AG10803 (cell line): ENCODE data around the gene PCDH18.

Experiments used
- DNase-seq: peaks from one replicate; pipeline ENCODE4 v3.0.0; 2010; ENCODE audit warnings: low read depth
- H3K4me3 ChIP-seq: 2 replicates; pipeline ENCODE4 v1.5.1; 2011; ENCODE audit warnings: mild to moderate bottlenecking, low read length, control low read depth
- TF ChIP-seq, protein P1 (sequence below): conservative IDR thresholded peaks from 2 replicates; pipeline ENCODE4 v1.5.1; 2011; ENCODE audit warnings: mild to moderate bottlenecking, low read length, control low read depth, inconsistent platforms

Gene PCDH18

DNA sequence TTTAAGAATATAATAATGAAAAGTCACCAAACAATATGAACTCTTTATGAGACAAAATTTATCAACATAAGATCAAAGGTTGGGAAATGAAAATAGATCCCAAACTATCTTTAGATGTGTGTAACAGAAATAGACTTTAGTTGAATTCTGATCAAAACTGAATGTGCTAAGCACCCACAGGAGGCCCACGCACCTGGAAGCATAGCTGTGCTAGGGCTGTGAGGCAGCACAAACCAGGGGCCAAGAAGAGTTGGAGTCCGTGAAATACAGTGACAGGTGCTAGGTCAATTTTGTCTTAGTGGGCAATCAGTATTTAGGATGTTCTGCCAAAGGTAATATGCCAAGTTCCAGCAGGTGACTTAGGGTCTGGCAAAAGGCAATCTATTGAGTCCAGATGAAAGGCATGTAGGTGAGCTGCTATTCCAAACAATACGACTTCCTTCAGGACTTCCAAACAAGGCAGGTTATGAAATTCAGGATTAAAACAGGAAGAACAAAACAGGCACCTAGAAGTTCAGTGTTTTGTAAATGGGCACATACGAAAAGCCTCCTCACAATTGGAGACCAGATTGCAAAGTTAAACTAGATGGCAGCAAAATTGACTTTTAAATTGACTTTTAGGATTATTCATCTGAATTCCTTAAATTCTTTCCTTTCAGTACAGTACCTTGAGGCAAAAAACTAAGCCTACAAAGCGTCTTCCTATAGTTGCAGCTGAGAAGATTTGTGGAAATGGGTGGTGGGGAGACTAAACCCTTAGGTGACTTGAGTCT, 4.7 kb upstream of the PCDH18 start:
- DNase-seq: no peak
- no peak overlapping the region for H3K4me3 ChIP-seq
- TF ChIP-seq, protein P1, sequence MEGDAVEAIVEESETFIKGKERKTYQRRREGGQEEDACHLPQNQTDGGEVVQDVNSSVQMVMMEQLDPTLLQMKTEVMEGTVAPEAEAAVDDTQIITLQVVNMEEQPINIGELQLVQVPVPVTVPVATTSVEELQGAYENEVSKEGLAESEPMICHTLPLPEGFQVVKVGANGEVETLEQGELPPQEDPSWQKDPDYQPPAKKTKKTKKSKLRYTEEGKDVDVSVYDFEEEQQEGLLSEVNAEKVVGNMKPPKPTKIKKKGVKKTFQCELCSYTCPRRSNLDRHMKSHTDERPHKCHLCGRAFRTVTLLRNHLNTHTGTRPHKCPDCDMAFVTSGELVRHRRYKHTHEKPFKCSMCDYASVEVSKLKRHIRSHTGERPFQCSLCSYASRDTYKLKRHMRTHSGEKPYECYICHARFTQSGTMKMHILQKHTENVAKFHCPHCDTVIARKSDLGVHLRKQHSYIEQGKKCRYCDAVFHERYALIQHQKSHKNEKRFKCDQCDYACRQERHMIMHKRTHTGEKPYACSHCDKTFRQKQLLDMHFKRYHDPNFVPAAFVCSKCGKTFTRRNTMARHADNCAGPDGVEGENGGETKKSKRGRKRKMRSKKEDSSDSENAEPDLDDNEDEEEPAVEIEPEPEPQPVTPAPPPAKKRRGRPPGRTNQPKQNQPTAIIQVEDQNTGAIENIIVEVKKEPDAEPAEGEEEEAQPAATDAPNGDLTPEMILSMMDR: no peak

DNA sequence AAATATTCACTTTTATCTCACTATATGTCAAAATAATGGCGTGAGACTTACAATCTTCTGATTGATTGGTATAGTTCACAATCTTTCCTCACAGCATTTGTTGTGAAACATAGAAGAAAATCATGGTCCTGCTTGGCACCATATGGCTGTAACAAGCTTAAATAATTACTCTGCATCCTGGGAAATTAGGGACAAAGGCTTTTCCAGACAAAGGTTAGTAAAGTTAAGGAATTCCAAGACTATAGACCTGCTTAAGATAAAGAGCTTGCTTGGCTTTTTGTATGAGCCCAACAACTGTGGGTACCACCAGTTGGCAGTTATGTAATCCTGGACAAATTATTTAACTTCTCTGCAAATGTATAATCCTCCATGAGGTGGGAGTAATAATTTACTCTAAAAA, 3.4 kb upstream of the PCDH18 start:
- H3K4me3 ChIP-seq: no peak overlapping the region
- TF ChIP-seq, protein P1: no peak
- no peak for DNase-seq

DNA sequence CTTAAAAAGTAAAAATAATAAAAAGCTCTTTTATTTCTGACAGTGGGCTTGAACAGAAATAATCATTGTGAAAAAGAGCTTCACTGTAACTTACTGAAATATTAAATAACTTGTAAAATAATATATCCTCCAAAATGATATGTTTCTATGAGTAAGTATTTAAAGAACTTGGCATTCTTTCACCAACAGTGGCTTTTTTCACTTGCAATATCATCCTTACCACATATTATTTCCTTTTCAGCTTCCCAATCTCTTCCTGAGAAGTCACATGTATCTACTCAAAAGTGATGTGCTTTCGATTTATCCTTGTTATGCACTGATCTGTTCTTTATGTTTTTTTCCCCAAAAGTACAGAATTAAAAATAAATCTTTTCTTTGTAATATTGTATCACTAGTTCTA, 2.2 kb upstream of the PCDH18 start:
- TF ChIP-seq, protein P1: no peak
- peak; percentile 62 for DNase-seq
- H3K4me3 ChIP-seq: no peak overlapping the region

DNA sequence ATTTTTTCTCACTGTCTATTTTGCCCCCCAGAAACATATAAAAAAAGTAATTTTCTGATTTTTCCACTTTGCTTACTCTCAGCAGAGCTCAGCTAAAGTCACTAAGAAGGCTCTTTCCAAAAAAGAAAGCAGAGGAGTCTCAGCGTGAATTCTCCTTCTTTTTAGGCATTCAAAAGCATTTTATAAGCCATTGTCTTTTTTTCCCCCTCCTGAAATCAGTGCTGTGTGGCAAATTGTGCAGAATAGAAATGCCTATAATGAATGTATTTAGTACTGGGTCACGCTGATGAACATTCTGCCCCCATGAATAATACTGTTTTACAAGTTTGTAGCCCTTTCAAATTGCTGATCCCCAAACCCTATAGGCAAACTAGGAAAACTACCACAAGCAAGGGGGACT, 1.6 kb upstream of the PCDH18 start:
- TF ChIP-seq, protein P1: no peak
- peak overlapping the region; percentile 90 for H3K4me3 ChIP-seq
- no peak for DNase-seq

DNA sequence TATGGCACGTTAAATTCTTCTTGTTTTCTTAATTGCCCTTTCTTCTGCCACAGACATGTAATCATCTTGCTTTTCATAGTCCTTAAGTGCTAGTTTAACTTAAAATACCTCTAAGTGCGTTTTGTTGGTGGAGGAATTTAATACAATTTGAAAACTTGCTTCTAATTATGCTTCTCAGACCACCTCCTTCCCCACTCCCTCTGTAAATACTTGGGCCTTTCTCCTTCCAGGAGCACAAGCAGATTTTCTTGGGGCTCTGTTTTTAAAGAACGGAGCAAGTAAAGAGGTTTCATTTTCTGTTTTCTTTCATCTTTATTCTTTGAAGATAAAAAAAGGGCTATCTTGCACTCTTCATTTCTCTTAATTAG, 559 bp upstream of the PCDH18 start:
- TF ChIP-seq, protein P1: no peak
- peak overlapping the region; percentile 90 for H3K4me3 ChIP-seq
- no peak for DNase-seq

DNA sequence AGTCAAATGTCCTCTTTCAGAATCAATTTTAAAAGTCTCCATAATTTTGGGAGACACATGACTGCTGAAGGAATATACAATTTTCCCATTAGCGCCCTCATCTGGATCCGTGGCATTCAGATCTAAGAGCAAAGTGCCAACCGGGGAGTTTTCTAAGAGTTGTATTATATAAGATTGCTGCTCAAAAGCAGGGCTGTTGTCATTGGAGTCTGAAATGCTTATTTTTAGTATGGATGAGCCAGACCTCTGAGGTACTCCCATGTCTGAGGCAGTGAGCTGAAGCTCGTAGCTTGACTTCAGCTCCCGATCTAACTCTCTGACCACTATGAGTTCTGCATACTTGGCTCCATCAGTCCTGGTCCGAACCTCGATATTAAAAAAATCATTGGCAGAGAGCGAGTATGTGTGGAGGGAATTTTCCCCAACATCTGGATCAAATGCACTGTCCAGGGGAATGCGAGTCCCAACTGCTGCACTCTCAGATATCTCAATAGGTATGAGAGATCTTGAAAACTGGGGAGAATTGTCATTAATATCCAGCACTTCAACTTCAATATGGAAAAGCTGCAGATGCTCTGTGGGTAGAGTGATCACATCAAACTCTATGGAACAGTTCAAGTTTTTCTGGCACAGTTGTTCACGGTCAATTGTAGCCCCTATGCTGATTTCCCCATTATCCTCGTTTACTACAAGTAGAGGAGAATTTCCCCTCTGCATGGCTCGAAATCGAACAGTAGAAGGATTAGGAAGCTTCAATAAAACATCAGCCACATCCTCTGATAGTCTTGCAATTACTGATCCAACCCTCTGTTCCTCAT, 917 bp downstream of the PCDH18 start:
- DNase-seq: peak; percentile 68
- H3K4me3 ChIP-seq: peak overlapping the region; percentile 90
- TF ChIP-seq, protein P1: peak; percentile 72

DNA sequence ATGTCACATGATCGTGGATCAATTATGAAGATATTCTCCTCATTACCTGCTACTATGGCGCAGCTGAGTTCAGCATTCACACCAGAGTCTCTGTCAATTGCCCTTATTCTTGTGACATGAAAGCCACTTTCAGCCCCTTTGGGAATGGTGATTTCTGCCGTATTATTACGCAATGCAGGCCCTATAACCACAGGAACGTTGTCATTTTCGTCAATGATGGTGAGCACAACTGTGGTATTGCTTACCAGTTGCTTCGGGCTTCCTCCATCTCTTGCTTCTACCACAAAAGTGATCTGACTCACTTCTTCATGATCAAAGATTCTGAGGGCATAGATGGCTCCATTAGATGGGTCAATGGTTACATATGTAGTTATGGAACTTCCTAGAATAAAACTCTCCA, 2.1 kb downstream of the PCDH18 start:
- DNase-seq: peak; percentile 91
- peak overlapping the region; percentile 90 for H3K4me3 ChIP-seq
- TF ChIP-seq, protein P1: no peak
